ENCODE data around the gene PRAC2. TPM values are rescaled to one million over a fixed set of nuclear protein-coding genes. Genes with fewer than 3 reads are reported as not detected.

PRAC2 gene
- total and polyA plus RNA-seq, 4 donors, result not detected

GRCh38 chr17:48748718-48749566 lies 26.0 kb downstream of the PRAC2 start:
- 23% methylated on average over 16 of the region's 16 CpGs for WGBS
- peaks cover 10 to 56% (median 32%) of the 10 kb centered on the region in 4 donors for H3K27me3 ChIP-seq (ENCODE audit: control insufficient read depth in 4 of 4, insufficient read depth in 4 of 4, low read length in 3 of 4)
- no peak overlapping the region for H3K4me3 ChIP-seq (ENCODE audit: low read depth in 1 of 3, low read length in 3 of 3)
- no peak overlapping the region for H3K9ac ChIP-seq (ENCODE audit: low read depth in 1 of 2, low read length in 2 of 2)
- no peaks in the 10 kb centered on the region for H3K9me3 ChIP-seq (ENCODE audit: control insufficient read depth in 4 of 4, low read length in 3 of 4)
- no peaks in the 10 kb centered on the region for H3K36me3 ChIP-seq (ENCODE audit: control insufficient read depth in 4 of 4, insufficient read depth in 3 of 4, low read depth in 1 of 4, low read length in 3 of 4)
- no peak overlapping the region for H3K27ac ChIP-seq (ENCODE audit: low read depth in 1 of 2, low read length in 2 of 2)
- peaks cover 0 to 5% (median 1%) of the 10 kb centered on the region in 4 donors for H3K4me1 ChIP-seq (ENCODE audit: control insufficient read depth in 4 of 4, insufficient read depth in 4 of 4, low read length in 3 of 4)
- no peak for DNase-seq (ENCODE audit: low spot score)
- no peak for TF ChIP-seq NR2F2 (IDR thresholded peaks at IDR 0.05)
- TF ChIP-seq RXRA (IDR thresholded peaks at IDR 0.05), result no peak
- TF ChIP-seq SP1 (IDR thresholded peaks at IDR 0.05), result no peak
- TF ChIP-seq RAD21 (IDR thresholded peaks at IDR 0.05), result no peak
- no peak for TF ChIP-seq FOXA1 (IDR thresholded peaks at IDR 0.05)
- no peak for TF ChIP-seq YY1 (IDR thresholded peaks at IDR 0.05)
- TF ChIP-seq REST (IDR thresholded peaks at IDR 0.05), result no peak
- no peak for TF ChIP-seq FOXA2 (IDR thresholded peaks at IDR 0.05)
- no peak for TF ChIP-seq ZBTB33 (IDR thresholded peaks at IDR 0.05)
- no peak for TF ChIP-seq ATF3 (IDR thresholded peaks at IDR 0.05)
- no peak for TF ChIP-seq JUND (IDR thresholded peaks at IDR 0.05)
- no peak for TF ChIP-seq HNF4G (IDR thresholded peaks at IDR 0.05)
- TF ChIP-seq HNF4A (conservative IDR thresholded peaks at IDR 0.05), result no peak
- TF ChIP-seq EGR1 (IDR thresholded peaks at IDR 0.05; ENCODE audit: low read depth in 2 of 2), result no peak
- TF ChIP-seq MAX (IDR thresholded peaks at IDR 0.05), result no peak

- DNase-seq (ENCODE audit: low spot score), result no peak
- Histone ChIP-seq H3K27ac (ENCODE audit: low read depth in 1 of 2, low read length in 2 of 2) (no peak overlapping the region), H3K9ac (ENCODE audit: low read depth in 1 of 2, low read length in 2 of 2) (no peak overlapping the region), H3K9me3 (ENCODE audit: control insufficient read depth in 4 of 4, low read length in 3 of 4) (no peaks in the 10 kb centered on the region), H3K27me3 (ENCODE audit: control insufficient read depth in 4 of 4, insufficient read depth in 4 of 4, low read length in 3 of 4) (peaks cover 11 to 64% (median 30%) of the 10 kb centered on the region in 4 donors), H3K4me1 (ENCODE audit: control insufficient read depth in 4 of 4, insufficient read depth in 4 of 4, low read length in 3 of 4) (peaks cover 0 to 7% (median 2%) of the 10 kb centered on the region in 4 donors), H3K36me3 (ENCODE audit: control insufficient read depth in 4 of 4, insufficient read depth in 3 of 4, low read depth in 1 of 4, low read length in 3 of 4) (no peaks in the 10 kb centered on the region), H3K4me3 (ENCODE audit: low read depth in 1 of 3, low read length in 3 of 3) (no peak overlapping the region)
- WGBS, result 12% methylated on average over 32 of the region's 32 CpGs
- TF ChIP-seq YY1 (IDR thresholded peaks at IDR 0.05) (no peak), SP1 (IDR thresholded peaks at IDR 0.05) (no peak), RAD21 (IDR thresholded peaks at IDR 0.05) (no peak), CTCF (IDR thresholded peaks at IDR 0.05; ENCODE audit: low read depth, low read length, missing input control) (no peak), HNF4A (conservative IDR thresholded peaks at IDR 0.05) (no peak), NR2F2 (IDR thresholded peaks at IDR 0.05) (no peak), EGR1 (IDR thresholded peaks at IDR 0.05; ENCODE audit: low read depth in 2 of 2) (no peak), FOXA1 (IDR thresholded peaks at IDR 0.05) (no peak), FOXA2 (IDR thresholded peaks at IDR 0.05) (no peak), ATF3 (IDR thresholded peaks at IDR 0.05) (no peak), REST (IDR thresholded peaks at IDR 0.05) (no peak)
Measured at GRCh38 chr17:48749621-48750553, 26.9 kb downstream of the PRAC2 start.
